ENCODE results near the gene COL11A2. TPM values are rescaled to one million over a fixed set of nuclear protein-coding genes. Genes with fewer than 3 reads are reported as not detected.

The COL11A2 gene
- total and polyA plus RNA-seq, 2 of the 13 experiments (the other 11 are each of a cell fraction or from before 2014, with no cell fraction given) = 0.55 TPM

DNA sequence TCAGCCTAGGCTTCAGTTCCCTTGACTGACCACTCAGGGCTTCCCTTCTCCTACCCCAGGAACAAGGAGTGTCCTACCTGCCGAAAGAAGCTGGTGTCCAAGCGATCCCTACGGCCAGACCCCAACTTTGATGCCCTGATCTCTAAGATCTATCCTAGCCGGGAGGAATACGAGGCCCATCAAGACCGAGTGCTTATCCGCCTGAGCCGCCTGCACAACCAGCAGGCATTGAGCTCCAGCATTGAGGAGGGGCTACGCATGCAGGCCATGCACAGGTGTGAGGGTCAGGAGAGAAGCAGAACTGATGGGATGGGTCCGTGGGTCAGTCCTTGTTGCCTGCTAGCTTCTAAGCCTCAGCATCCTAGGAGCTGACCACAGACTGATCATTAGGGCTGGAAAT, 17.6 kb upstream of the COL11A2 start:
- no peak for ATAC-seq
- Histone ChIP-seq H3K9me3 (ENCODE audit: low read length) (no peaks in the 10 kb centered on the region), H2AFZ (ENCODE audit: low read length) (no peak overlapping the region), H3K27me3 (ENCODE audit: control insufficient read depth in 1 of 2, insufficient read depth in 2 of 2, low read length in 2 of 2) (peaks cover 1 to 16% of the 10 kb centered on the region in 2 experiments; a peak in 4 of 5 replicates), H3K27ac (ENCODE audit: extremely low read length, insufficient read depth, low read length) (no peak overlapping the region), H4K20me1 (ENCODE audit: insufficient read depth, low read length) (no peaks in the 10 kb centered on the region), H3K4me2 (ENCODE audit: low read depth, low read length) (no peak overlapping the region), H3K4me1 (ENCODE audit: insufficient read depth, low read length) (peaks cover 58% of the 10 kb centered on the region), H3K4me3 (replicated peaks in 1 of 3; ENCODE audit: insufficient read depth in 1 of 3, low read depth in 2 of 3, low read length in 3 of 3) (no peak overlapping the region), H3K36me3 (replicated peaks in 1 of 2; ENCODE audit: control insufficient read depth in 1 of 2, insufficient read depth in 2 of 2, low read length in 2 of 2) (peaks cover 2 to 9% of the 10 kb centered on the region in 2 experiments; a peak in 4 of 5 replicates), H3K79me2 (ENCODE audit: insufficient read depth, low read length) (peaks cover 9% of the 10 kb centered on the region), H3K9ac (ENCODE audit: insufficient read depth, low read depth, low read length) (no peak overlapping the region)
- ChIA-PET POLR2A (interaction anchor here (1.5 to 3.2 kb wide), 2 partner anchors 10 to 18 kb away, joined by 5 to 33 read pairs; partner anchors contain the start of gene COL11A2), CTCF (ENCODE audit: low intra/inter-chr PET ratio, low total read pairs) (no interaction called here)
- BruUV-seq (replicated peaks) = no TSS peak
- TF ChIP-seq ZBTB40 (IDR thresholded peaks at IDR 0.05) (no peak), ZBTB40 (CRISPR knock-in tag; IDR thresholded peaks at IDR 0.05) (no peak), HNRNPUL1 (IDR thresholded peaks at IDR 0.05; ENCODE audit: low read depth, low read length) (no peak), ZBTB3 (CRISPR knock-in tag; IDR thresholded peaks at IDR 0.05; ENCODE audit: borderline replicate concordance, low read depth) (no peak), MEF2D (CRISPR knock-in tag; IDR thresholded peaks at IDR 0.05) (no peak)
- TF ChIP-seq, protein P1, sequence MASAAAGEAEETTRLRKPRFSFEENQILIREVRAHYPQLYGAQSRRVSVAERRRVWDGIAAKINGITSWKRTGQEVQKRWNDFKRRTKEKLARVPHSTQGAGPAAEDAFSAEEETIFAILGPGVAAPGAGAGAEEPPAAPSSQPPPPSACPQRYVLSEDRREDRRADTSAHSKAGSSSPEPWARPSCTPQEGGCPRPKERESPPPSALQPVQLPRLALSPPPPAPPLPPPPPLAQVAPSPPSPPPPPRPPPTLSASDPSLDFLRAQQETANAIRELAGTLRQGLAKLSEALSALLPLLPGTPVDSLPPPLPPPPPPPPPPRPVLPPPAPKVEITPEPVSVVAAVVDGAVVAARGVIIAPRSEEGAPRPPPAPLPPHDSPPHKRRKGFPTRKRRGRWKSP (CRISPR knock-in tag; IDR thresholded peaks at IDR 0.05) = no peak
- DNase-seq (ENCODE audit: low spot score) = no peak
- intact Hi-C loops (cut with micrococcal nuclease; ENCODE audit: unreplicated experiment) = no loop called here
- no peak for FAIRE-seq
- 97% methylated on average over 10 of the region's 10 CpGs for WGBS (ENCODE audit: low lambda C conversion rate)
- in situ Hi-C loops (cut with HindIII; ENCODE audit: extremely low pct_ligation_motif_present, low pct_unique_long_range_greater_than_20kb) = loop anchor here (10.0 kb wide), 1 partner anchor 205 kb away; the partner anchor contains the start of genes CUTA and PHF1
